ENCODE data around the gene PRKCI. TPM values are rescaled to one million over a fixed set of nuclear protein-coding genes. Genes with fewer than 3 reads are reported as not detected.

Gene PRKCI
- total and polyA plus RNA-seq, 2 of the 4 experiments (the other 2 are of a cell fraction), result 28.7 to 53.4 TPM

- dilution Hi-C loops (cut with HindIII; ENCODE audit: low sequenced_read_pairs, unreplicated experiment) (no loop called here), in situ Hi-C loops (cut with MboI; ENCODE audit: low sequenced_read_pairs) (no loop called here), intact Hi-C loops (cut with micrococcal nuclease) (no loop called here)
- no peak overlapping the region for H3K4me3 ChIP-seq (ENCODE audit: insufficient read depth, low read depth, low read length)
- no peak overlapping the region for H3K56ac ChIP-seq (ENCODE audit: extremely low read depth, insufficient read depth, low read length)
- H3K18ac ChIP-seq (ENCODE audit: low read depth, low read length), result no peak overlapping the region
- H4K20me1 ChIP-seq (ENCODE audit: insufficient read depth, low read length), result no peaks in the 10 kb centered on the region
- H2BK20ac ChIP-seq (ENCODE audit: low read depth, low read length), result no peak overlapping the region
- no peaks in the 10 kb centered on the region; a peak in 2 of 4 replicates for H3K79me1 ChIP-seq (ENCODE audit: low read depth in 1 of 2, low read length in 2 of 2)
- no CpG with 5 or more reads among the region's 2 CpGs for WGBS, 2 experiments (ENCODE audit: extremely low coverage in 2 of 2, insufficient read length in 1 of 2)
- DNase-seq (no peak), ATAC-seq (ENCODE audit: low read depth) (no peak)
- BruUV-seq (replicated peaks), result no TSS peak
- no peak overlapping the region for H3K4ac ChIP-seq (ENCODE audit: low read depth, low read length)
- TF ChIP-seq MAFK (IDR thresholded peaks at IDR 0.05; ENCODE audit: low read depth, low read length) (no peak), CHD1 (IDR thresholded peaks at IDR 0.05; ENCODE audit: low read depth, low read length) (no peak)
- H2AFZ ChIP-seq (replicated peaks; ENCODE audit: low read length, poor library complexity), result no peak overlapping the region
- H2BK120ac ChIP-seq (ENCODE audit: low read depth, low read length), result no peak overlapping the region
- H3K23ac ChIP-seq (ENCODE audit: low read depth, low read length), result no peak overlapping the region
- ChIA-PET POLR2A (ENCODE audit: unreplicated experiment) (no interaction called here), CTCF (no interaction called here)
- no peaks in the 10 kb centered on the region for H3K27me3 ChIP-seq (ENCODE audit: control insufficient read depth, insufficient read depth, low read length)
- H3K4me1 ChIP-seq (ENCODE audit: control insufficient read depth, insufficient read depth, low read length), result no peaks in the 10 kb centered on the region
- H3K9me1 ChIP-seq (ENCODE audit: insufficient read depth, low read length), result no peaks in the 10 kb centered on the region
- no peak overlapping the region for H3K9ac ChIP-seq (ENCODE audit: low read depth, low read length)
- peaks cover 32% of the 10 kb centered on the region for H3K36me3 ChIP-seq (ENCODE audit: control insufficient read depth, insufficient read depth, low read length)
- no peak overlapping the region for H3K4me2 ChIP-seq (ENCODE audit: low read depth, low read length)
- no peak overlapping the region for H3K14ac ChIP-seq (replicated peaks; ENCODE audit: low read depth, low read length)
- H3K9me3 ChIP-seq (ENCODE audit: control insufficient read depth, insufficient read depth, low read length), result no peaks in the 10 kb centered on the region
- no peak overlapping the region for H4K91ac ChIP-seq (ENCODE audit: insufficient read depth, low read depth, low read length)
- H4K8ac ChIP-seq (ENCODE audit: low read depth in 2 of 2, low read length in 2 of 2), result no peak overlapping the region
- no peak overlapping the region for H2AK5ac ChIP-seq (ENCODE audit: low read depth, low read length)
- H2BK15ac ChIP-seq (ENCODE audit: low read depth, low read length), result no peak overlapping the region
- no peak overlapping the region for H2BK5ac ChIP-seq (ENCODE audit: low read depth, low read length, poor library complexity, severe bottlenecking)
- no peak overlapping the region for H4K5ac ChIP-seq (ENCODE audit: low read depth, low read length)
- no peak overlapping the region for H2AK9ac ChIP-seq (replicated peaks; ENCODE audit: low read depth, low read length, poor library complexity)
- H3K27ac ChIP-seq (ENCODE audit: insufficient read depth, low read length), result no peak overlapping the region
Measured at GRCh38 chr3:170290194-170290593, 68.0 kb downstream of the PRKCI start.
